ENCODE results near the gene SUN2.

GRCh38 chr22:38724176-38724575, 31.6 kb downstream of the SUN2 start:
- TF ChIP-seq EP300 (IDR thresholded peaks at IDR 0.05) = no peak
- TF ChIP-seq CTCF (IDR thresholded peaks at IDR 0.05) = no peak
